HEK293T (cell line): Measurements from ENCODE around the gene GREB1L.

Experiments
- BHLHE40 ChIP-seq: fragments of 450-650 bp; IDR thresholded peaks from 2 replicates; pipeline ENCODE4 v1.6.1; 2016; ENCODE audit warnings: mild to moderate bottlenecking, moderate library complexity, borderline replicate concordance
- FOXA1 ChIP-seq: fragments of 450-650 bp; IDR thresholded peaks from 2 replicates; pipeline ENCODE4 v1.6.1; 2016; ENCODE audit warnings: mild to moderate bottlenecking
- SP1 ChIP-seq: fragments of 450-650 bp; IDR thresholded peaks from 2 replicates; pipeline ENCODE4 v1.6.1; 2017

DNA sequence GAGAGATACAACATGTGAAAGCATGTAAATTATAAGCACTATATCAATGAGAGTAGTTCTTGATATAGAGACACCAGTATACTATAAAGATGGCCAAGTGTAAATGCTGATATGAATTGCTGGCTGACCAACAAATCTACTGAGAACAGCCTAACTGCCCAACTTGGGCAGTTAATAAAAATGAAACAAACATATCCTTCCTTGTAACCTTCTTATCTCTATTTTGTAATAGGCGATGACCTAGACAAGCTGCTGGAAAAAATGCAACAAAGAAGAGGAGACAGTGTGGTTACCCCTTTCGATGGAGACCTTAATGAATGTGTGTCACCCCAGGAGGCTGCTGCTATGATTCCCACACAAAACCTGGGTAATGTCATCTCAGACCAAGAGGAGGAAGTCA, 209.8 kb downstream of the GREB1L start:
- no peak for TF ChIP-seq BHLHE40
- TF ChIP-seq SP1: no peak
- TF ChIP-seq FOXA1: no peak
